Activated T-helper 1 cell treated with anti-CD3 and anti-CD28 coated beads, Interleukin-12 subunit alpha, Interleukin-12 subunit beta, Interleukin-2, Interleukin-4 antibody, amounts not matched to agents 30 ng/mL and 10 ng/mL and 1 ng/mL, durations not matched to agents 14 hours and 24 hours and 36 hours (primary cell): ENCODE data around the gene APLP2. TPM values are rescaled to one million over a fixed set of nuclear protein-coding genes. Genes with fewer than 3 reads are reported as not detected.
"Not testable (repeated sequence)": the region's sequence is repeated elsewhere in the genome, so short reads cannot be mapped to it uniquely, and the experiment has no call there.

Source experiments
- DNase-seq: peaks from one replicate; pipeline ENCODE4 v3.0.0; 2021; ENCODE audit warnings: low spot score
- H3K27ac Mint-ChIP-seq: one replicate; pipeline ENCODE4 v1.8.0; 2021; ENCODE audit warnings: mild to moderate bottlenecking, mixed read lengths
- H3K27me3 Mint-ChIP-seq: one replicate; pipeline ENCODE4 v1.8.0; 2022; ENCODE audit warnings: mild to moderate bottlenecking, moderate library complexity, mixed read lengths; ENCODE audit not compliant: insufficient read depth
- H3K36me3 Mint-ChIP-seq: one replicate; pipeline ENCODE4 v1.8.0; 2021; ENCODE audit warnings: low read depth, mixed read lengths
- H3K4me1 Mint-ChIP-seq: one replicate; pipeline ENCODE4 v1.8.0; 2021; ENCODE audit warnings: low read depth, mixed read lengths
- H3K4me3 Mint-ChIP-seq: one replicate; pipeline ENCODE4 v1.8.0; 2021; ENCODE audit warnings: mild to moderate bottlenecking, moderate library complexity, mixed read lengths
- H3K9me3 Mint-ChIP-seq: one replicate; pipeline ENCODE4 v1.8.0; 2021; ENCODE audit warnings: mixed read lengths
- intact Hi-C: fragments of 100-400 bp; cut with micrococcal nuclease; formaldehyde crosslinking; loops from one replicate; pipeline ENCODE4 v1.15.1; 2024
- total RNA-seq: library from RNA; stranded (reverse); gene quantifications from 2 replicates; pipeline ENCODE4 v1.2.3, GENCODE V29; 2022

APLP2 gene
- total RNA-seq, 1 donor from 2014 or later = 47.8 TPM

DNA sequence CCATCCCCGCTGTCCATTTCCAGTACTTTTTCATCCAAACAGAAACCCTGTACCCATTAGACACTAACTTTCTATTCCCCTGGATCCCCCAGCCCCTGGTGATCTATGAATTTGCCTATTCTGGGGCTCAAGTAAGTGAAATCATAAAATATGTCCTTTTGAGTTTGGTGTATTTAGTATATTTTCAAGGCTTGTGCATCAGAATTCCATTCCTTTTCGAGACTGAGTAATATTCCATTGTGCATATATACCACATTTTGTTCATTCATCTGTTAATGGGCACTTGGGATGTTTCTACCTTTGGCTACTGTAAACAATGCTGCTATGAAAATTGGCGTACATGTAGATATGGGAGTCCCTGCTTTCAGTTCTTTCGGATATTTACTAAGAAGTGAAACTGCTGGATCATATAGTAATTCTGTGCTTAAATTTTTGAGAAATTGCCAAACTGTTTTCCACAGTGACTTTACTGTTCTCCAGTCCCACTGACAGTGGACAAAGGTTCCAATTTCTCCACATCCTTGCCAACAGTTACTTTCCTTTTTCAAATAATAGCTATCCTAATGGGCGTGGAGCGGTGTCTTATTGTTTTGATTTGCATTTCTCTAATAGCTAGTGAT lies 16.1 kb downstream of the APLP2 start:
- intact Hi-C loops = no loop called here
- Mint-ChIP-seq H3K4me3 (no peak overlapping the region), H3K9me3 (no peaks in the 10 kb centered on the region), H3K27me3 (peaks cover 8% of the 10 kb centered on the region), H3K36me3 (no peaks in the 10 kb centered on the region), H3K27ac (no peak overlapping the region), H3K4me1 (no peaks in the 10 kb centered on the region)
- no peak for DNase-seq

DNA sequence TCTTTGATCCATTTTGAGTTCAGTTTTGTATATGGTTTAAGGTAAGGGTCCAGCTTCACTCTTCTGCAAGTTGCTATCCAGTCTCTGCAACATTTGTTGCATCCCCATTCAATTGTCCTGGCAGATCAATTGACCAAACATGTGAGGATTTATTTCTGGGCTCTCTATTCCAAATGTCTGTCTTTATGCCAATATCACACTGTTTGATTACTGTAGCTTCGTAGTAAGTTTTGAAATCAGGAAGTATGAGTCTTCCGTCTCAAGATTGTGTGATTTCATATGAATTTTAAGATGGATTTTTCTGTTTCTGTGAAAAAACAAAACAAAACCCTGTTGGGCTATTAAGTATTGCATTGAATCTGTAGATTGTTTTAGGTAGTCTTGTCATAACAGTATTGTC lies 17.0 kb downstream of the APLP2 start:
- Mint-ChIP-seq H3K27ac (no peak overlapping the region), H3K27me3 (peaks cover 8% of the 10 kb centered on the region), H3K36me3 (no peaks in the 10 kb centered on the region), H3K9me3 (no peaks in the 10 kb centered on the region), H3K4me3 (no peak overlapping the region), H3K4me1 (no peaks in the 10 kb centered on the region)
- intact Hi-C loops = no loop called here
- DNase-seq = no peak

DNA sequence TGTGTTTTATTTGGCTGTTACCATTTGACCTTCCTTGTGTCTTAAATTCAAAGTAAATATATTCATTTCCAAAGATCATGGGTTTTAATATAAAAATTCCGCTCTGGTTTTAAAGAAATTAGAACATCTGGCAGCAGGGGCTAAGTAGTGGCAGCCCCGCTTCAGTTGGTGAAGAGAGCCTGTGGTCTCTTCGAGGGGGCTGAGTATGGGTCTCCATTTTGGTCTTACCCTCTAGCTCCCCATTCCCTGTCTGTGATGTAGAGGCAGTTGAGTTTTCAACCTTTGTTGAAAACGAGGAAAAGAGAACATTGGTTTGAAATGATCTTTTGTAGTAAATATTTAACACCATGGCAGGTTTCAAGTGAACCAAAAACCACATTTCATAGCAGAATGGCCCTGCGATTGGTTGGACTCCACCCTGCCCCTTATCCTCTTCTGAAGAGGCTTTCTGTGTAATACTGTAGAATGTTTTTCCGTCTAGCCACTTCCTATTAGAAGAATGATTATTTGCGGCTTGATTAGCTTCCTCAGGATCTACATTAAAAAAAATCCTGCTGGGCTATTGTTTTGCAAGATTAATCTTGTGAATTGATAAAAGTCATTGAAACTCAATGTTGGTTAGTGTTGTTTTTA lies 17.7 kb downstream of the APLP2 start:
- no peak for DNase-seq
- H3K9me3 Mint-ChIP-seq = no peaks in the 10 kb centered on the region
- H3K27me3 Mint-ChIP-seq = peaks cover 8% of the 10 kb centered on the region
- intact Hi-C loops = no loop called here
- H3K4me1 Mint-ChIP-seq = no peaks in the 10 kb centered on the region
- H3K36me3 Mint-ChIP-seq = no peaks in the 10 kb centered on the region
- no peak overlapping the region for H3K4me3 Mint-ChIP-seq
- H3K27ac Mint-ChIP-seq = no peak overlapping the region

DNA sequence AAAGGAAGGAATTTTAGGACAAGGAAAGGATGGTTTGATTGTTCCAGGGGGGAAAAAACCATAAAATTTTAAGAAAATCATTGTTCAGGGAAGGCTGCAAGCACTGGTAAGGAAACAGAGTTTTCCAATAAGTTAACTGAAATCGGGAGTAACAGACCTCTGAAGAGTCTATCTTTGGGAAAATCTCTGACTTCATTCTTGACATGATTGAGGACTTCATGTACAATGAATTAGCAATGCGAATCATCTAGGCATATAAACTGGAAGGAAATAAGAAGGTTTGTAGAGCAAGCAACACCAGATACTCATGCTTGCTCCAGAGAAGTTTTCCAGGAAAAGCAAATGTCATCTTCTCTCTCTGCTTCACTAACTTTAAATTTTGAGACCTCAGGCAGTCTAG lies 18.5 kb downstream of the APLP2 start:
- Mint-ChIP-seq H3K4me3 (no peak overlapping the region), H3K36me3 (no peaks in the 10 kb centered on the region), H3K4me1 (no peaks in the 10 kb centered on the region), H3K9me3 (no peaks in the 10 kb centered on the region), H3K27me3 (peaks cover 8% of the 10 kb centered on the region), H3K27ac (no peak overlapping the region)
- intact Hi-C loops = no loop called here
- no peak for DNase-seq

DNA sequence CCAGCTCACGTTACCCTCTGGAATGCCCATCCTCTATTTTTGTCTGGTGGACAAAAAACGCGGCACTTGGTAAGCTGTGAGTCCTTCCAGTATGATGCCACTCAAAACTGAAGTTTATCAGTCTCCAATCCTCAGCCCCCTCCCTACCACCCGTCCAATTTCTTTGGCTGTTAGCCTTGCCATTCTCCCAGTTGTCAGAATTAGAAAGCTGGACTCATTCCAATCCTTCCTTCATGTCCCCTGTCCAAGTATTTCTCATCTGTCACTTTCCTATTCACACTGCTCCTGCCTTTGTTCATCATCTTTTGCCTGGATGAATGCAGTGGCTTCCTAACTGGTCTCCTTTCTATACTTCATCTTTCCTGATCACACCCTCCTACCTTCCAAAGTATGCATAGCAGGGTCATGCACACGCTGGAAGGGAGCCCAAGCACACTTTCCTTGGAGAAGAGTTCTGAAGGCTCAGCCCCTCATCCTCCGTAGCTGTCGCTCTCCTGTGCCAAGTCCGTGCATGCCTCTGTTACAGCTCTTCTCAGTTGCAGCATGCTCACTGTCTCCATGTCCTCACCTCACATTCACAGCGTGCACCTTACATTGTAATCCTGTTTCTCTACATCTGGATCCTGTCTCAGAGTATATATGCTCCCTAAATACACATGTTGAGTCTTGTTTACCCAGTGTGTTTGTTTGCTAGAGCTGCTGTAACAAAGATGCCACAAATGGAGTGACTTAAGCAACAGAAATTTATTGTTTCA lies 19.4 kb downstream of the APLP2 start:
- Mint-ChIP-seq H3K27ac (no peak overlapping the region), H3K4me1 (no peaks in the 10 kb centered on the region), H3K36me3 (no peaks in the 10 kb centered on the region), H3K9me3 (no peaks in the 10 kb centered on the region), H3K4me3 (no peak overlapping the region), H3K27me3 (peaks cover 8% of the 10 kb centered on the region)
- no peak for DNase-seq
- intact Hi-C loops = no loop called here

DNA sequence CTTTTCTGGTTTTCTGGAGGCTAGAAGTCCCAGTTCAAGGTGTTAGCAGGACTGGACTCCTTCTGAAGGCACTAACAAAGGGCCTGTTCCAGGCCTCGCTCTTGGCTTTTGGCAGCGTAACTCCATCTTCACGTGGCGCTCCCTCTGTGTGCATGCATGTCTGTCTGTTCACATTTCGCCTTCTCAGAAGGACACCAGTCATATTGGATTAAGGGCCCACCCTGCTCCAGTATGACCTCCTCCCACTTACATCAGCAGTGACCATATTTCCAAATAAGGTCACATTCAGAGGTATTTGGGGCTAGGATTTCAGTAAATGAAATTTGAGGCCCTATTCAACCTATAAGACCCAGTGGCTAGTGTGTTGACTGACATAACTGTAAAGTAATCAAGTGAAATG lies 20.0 kb downstream of the APLP2 start:
- intact Hi-C loops = no loop called here
- H3K4me1 Mint-ChIP-seq = no peaks in the 10 kb centered on the region
- H3K27ac Mint-ChIP-seq = no peak overlapping the region
- no peak for DNase-seq
- H3K27me3 Mint-ChIP-seq = peaks cover 6% of the 10 kb centered on the region
- H3K36me3 Mint-ChIP-seq = no peaks in the 10 kb centered on the region
- H3K4me3 Mint-ChIP-seq = no peak overlapping the region
- no peaks in the 10 kb centered on the region for H3K9me3 Mint-ChIP-seq

DNA sequence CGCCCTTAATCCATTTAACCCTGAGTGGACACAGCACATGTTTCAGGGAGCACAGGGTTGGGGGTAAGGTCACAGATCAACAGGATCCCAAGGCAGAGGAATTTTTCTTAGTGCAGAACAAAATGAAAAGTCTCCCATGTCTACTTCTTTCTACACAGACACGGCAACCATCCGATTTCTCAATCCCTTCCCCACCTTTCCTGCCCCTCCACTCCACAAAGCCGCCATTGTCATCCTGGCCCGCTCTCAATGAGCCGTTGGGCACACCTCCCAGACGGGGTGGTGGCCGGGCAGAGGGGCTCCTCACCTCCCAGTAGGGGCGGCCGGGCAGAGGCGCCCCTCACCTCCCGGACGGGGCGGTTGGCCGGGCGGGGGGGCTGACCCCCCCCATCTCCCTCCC lies 20.8 kb downstream of the APLP2 start:
- DNase-seq, H3K27ac Mint-ChIP-seq, H3K4me1 Mint-ChIP-seq, H3K9me3 Mint-ChIP-seq, H3K36me3 Mint-ChIP-seq, H3K4me3 Mint-ChIP-seq, intact Hi-C loops, H3K27me3 Mint-ChIP-seq: not testable (repeated sequence)

DNA sequence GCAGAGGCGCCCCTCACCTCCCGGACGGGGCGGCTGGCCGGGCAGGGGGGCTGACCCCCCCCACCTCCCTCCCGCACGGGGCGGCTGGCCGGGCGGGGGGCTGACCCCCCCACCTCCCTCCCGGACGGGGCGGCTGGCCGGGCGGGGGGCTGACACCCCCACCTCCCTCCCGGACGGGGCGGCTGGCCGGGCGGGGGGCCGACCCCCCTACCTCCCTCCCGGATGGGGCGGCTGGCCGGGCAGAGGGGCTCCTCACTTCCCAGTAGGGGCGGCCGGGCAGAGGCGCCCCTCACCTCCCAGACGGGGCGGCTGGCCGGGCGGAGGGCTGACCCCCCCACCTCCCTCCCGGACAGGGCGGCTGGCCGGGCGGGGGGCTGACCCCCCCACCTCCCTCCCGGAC lies 21.5 kb downstream of the APLP2 start:
- H3K36me3 Mint-ChIP-seq, DNase-seq, H3K27me3 Mint-ChIP-seq, H3K4me3 Mint-ChIP-seq, intact Hi-C loops, H3K9me3 Mint-ChIP-seq, H3K4me1 Mint-ChIP-seq, H3K27ac Mint-ChIP-seq: not testable (repeated sequence)

DNA sequence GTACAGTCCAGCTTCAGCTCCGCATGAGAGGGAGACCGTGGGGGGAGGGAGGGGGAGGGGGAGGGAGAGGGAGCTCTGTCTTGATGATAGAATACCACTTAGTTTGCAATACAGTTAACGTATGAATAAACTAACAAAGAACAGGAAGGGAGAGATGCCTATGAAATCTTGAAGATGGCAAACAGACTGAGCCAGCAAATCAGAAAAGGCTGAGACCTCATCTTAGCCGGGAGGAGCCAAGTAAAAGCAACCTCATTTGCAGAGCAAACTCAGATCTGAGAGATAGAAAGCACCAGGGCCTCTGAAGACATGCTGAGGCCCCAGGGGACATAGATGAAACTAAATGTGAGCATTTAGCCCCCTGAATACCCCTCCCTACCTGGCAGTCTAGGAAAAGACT lies 23.0 kb downstream of the APLP2 start:
- Mint-ChIP-seq H3K36me3 (no peaks in the 10 kb centered on the region), H3K27me3 (no peaks in the 10 kb centered on the region), H3K4me3 (no peak overlapping the region), H3K4me1 (no peaks in the 10 kb centered on the region), H3K27ac (no peak overlapping the region), H3K9me3 (no peaks in the 10 kb centered on the region)
- intact Hi-C loops = no loop called here
- no peak for DNase-seq

DNA sequence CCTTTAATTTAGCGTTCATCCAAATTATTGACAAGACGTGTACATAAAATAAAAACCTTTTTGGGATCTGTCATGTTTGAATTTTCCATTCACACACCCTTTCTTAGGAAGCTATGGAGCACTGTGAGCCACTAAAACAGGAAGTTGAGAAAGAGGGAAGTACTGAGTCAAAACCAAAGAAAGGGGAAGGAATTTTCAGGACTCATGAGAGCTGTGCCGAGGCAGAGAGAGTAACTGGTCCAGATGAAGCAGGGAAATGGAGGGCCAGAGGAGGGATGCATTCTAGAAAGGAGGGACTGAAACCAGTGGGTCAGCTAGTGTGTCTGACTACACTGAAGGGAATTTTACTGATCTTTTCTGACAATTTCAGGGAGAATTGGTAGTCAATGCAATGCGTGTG lies 24.9 kb downstream of the APLP2 start:
- Mint-ChIP-seq H3K4me1 (no peaks in the 10 kb centered on the region), H3K4me3 (no peak overlapping the region), H3K36me3 (no peaks in the 10 kb centered on the region), H3K27ac (no peak overlapping the region), H3K9me3 (no peaks in the 10 kb centered on the region), H3K27me3 (no peaks in the 10 kb centered on the region)
- no peak for DNase-seq
- intact Hi-C loops = no loop called here

DNA sequence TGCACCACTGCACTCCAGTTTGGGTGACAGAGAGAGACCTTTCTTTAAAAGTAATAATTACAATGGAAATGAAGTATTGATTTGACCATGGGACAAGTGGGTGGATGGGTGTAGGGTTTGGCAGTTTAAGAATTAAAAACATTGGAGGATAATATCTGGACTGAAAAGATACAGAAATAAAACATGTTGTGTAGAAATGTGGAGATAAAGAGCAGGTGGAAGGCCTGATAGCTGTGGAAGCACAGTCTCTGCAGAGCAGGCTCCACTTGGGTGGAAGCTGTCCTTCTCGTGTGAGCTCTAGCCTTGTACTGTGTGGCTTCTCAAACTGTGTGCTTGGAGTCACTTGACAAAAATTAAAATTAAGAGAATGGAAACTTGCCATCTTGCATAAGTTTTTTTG lies 25.6 kb downstream of the APLP2 start:
- intact Hi-C loops = no loop called here
- no peak for DNase-seq
- Mint-ChIP-seq H3K4me3 (no peak overlapping the region), H3K27me3 (no peaks in the 10 kb centered on the region), H3K4me1 (no peaks in the 10 kb centered on the region), H3K36me3 (no peaks in the 10 kb centered on the region), H3K9me3 (no peaks in the 10 kb centered on the region), H3K27ac (no peak overlapping the region)

DNA sequence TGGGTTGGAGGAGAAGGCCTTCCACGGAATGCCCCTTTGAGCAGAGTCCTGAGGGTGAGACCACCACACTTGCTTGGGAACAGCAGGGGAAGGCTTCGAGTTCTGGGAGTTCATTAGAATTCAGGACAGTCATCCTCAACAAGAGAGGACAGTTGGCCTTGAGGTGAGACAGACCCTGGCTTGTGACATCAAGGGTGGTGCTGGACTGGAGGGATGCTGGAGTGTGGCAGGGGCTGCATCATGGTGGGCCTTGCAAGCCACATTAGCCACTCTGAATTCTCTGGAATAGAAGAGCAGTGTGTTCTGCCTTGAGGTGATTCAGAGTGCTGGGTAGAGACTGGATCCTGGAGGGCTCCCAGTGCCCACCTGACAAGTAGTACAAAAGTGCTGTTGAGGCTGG lies 26.3 kb downstream of the APLP2 start:
- Mint-ChIP-seq H3K36me3 (no peaks in the 10 kb centered on the region), H3K9me3 (no peaks in the 10 kb centered on the region), H3K4me1 (no peaks in the 10 kb centered on the region), H3K4me3 (no peak overlapping the region), H3K27me3 (no peaks in the 10 kb centered on the region), H3K27ac (no peak overlapping the region)
- intact Hi-C loops = no loop called here
- no peak for DNase-seq

DNA sequence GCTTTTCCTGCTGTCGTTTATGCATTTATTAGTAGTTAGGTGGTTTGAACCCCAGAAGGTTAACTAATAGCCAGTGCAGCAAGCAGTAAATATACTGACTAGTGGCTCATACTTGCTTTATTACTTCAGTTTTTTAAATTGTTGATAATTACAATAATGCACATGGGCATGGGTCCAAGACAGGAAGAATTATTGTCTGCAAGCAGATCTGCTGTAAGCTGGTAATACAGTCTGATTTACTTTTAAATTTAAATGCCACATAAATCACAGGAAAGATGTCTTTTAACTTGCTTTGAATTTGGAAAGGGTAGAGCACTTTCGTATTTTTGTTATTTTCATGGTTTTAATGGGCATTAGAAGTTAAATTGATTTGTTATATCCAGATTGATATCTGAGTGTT lies 27.1 kb downstream of the APLP2 start:
- no peak overlapping the region for H3K4me3 Mint-ChIP-seq
- DNase-seq = no peak
- no peaks in the 10 kb centered on the region for H3K4me1 Mint-ChIP-seq
- no peaks in the 10 kb centered on the region for H3K36me3 Mint-ChIP-seq
- H3K27ac Mint-ChIP-seq = no peak overlapping the region
- intact Hi-C loops = no loop called here
- H3K9me3 Mint-ChIP-seq = no peaks in the 10 kb centered on the region
- H3K27me3 Mint-ChIP-seq = no peaks in the 10 kb centered on the region
